ENCODE data around the gene XPO6.
"Not testable (repeated sequence)": the region's sequence is repeated elsewhere in the genome, so short reads cannot be mapped to it uniquely, and the experiment has no call there.

The XPO6 gene

DNA sequence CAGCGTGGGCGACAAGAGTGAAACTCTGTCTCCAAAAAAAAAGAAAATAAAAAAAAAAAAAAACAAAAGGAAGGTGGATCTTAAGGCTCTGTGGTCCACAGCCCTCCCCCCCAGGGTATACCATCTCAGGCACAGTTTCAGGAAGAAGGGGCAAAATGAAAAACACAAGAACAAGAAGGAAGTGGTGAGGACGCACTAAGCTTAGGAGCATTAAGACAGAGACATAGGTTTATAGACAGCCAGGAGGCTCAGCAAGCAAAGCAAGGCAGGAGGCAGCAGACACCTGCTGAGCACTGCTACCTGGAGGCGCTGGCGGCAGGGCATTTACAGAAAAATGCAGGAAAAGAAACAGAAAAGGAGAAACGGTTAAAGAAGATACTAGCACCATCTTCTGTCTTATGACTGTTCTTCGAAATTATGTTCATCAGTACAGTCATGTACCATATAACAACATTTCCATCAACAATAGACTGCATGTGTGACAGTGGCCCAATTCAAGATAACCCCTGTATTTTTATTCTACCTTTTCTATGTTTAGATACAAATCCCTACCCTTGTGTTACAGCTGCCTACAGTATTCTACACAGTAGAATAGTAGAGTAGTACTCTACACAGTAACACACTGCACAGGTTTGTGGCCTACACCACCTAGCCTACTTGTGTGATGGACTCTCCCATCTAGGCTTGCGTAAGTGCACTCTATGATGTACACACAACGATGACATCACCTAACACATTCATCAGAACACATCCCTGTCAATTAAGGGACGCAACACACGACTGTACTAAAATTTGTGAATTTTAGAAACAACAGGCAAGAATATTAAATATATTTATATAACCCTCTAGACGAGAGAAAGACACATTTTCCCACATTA lies 62.5 kb downstream of the XPO6 start:
- DNase-seq: no peak

DNA sequence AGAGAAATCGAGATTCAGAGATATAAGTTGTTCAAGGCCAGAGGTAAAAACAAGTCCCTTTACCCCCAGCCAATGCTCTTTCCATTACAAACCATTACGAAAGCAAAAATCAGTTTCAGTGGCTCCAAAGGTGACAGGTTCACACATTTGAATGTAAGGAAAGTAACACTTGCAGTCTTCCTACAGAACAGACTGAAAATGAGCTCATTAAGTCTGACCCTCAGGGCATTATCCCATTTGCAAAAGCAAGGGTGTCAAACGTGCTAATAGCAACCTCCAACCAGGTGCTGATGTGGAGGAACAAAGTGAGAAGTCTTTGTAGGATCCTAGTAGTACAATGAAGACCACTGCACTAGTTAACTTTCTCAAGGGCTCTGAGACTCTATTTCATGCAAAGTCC lies 65.2 kb downstream of the XPO6 start:
- DNase-seq: no peak

DNA sequence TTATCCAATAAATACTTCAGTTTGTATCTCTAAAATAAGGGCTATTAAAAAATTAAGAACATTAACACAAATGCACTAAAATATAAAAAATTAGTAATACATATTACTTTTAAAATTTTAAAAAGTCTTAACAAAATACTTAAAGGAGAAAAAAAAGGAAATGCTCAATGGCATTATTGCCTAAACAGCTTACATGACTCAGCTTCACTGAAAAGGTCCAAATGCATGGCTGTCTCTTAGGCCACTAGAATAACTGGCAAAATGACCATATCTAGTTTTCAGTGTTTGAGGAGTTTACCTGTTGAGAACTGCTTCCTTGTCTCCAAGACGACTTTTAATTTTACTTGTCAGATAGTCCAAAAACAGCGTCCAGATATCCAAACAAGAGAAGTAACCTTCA lies 66.0 kb downstream of the XPO6 start:
- no peak for DNase-seq

DNA sequence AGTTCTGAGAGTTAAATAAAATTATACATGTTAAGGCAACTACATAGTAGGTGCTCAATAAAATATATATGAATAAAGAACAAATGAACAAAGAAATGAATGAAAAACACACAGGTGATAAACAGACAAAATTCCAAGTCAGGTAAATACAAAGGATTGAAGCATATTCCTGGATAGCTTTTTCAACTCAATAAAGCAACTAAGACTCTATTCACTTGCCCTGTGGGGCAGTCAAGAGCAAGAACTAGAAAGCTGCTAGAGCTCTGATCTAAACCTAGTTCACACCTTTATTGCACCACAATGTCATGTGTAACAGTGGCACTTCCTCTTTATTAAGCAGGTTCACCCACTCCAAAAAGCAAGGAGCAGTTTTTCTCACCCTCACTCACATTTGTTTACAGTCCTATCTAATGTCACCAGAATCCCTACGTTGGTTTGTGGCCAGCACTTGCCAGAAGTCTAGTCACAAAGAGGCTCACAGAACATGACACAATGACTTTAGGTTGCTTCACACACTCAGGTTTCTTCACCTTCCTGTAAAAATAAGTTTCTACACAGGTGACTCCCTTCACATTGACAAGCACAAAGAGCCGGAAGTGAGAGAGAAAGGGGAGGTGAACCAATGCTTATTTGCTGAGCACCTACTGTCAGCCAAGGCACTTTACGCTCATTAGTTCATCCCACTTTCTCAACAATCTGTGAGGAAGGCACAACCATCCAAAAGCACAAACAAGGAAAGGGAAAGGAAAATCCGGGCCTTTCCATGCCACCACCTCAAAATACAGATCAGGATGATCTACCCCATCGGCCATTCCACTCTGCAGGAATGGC lies 70.8 kb downstream of the XPO6 start:
- peak; percentile 36 for DNase-seq

DNA sequence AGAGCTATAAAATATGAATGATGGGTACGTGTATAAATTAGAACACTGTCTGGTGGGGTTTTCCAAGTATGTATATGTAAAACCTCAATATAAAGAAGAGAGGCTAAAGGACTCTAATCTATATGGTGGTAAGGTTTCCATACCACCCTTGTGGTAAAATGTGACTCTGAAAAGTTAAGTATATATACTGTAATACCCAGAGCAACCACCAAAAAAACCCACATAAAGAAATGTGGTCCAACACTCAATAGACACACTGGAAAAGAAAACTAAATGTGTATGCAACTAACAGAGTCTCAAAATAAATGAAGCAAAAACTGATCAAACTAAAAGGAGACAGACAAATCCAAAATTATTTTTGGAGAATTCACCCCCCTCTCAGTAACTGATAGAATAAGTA lies 72.2 kb downstream of the XPO6 start:
- DNase-seq: no peak

DNA sequence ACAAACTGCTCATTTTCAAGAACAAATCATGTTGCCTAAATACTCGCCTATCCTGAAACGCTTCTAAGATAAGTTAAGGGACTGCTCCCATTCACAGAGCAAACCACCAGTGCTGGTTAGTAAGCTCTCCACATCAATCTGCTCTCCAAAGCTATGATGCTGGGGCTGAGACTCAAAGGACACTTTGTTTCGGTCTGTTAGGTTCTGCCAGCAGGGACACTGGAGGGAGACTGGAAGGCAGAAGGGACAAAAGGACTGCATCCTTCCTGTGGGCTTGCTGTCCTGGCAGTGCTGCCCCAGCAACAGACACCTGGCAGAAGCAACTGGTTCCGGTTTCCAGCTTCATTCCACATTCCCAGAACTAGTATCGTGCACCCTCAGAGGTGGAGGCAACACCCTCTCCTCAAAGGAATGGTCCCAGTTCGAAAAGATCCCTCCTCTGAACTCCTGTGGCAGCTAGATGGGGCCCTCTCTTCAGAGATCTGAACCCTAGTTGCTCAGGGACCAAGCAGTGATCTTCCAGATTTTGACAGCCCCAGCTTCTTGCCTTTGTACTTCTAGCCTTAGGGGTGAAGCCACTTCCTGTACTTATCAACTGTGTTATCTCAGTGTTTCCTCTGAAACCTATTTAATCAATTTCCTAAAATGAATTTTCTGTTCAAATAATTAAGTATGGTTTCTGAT lies 74.9 kb downstream of the XPO6 start:
- DNase-seq: no peak

DNA sequence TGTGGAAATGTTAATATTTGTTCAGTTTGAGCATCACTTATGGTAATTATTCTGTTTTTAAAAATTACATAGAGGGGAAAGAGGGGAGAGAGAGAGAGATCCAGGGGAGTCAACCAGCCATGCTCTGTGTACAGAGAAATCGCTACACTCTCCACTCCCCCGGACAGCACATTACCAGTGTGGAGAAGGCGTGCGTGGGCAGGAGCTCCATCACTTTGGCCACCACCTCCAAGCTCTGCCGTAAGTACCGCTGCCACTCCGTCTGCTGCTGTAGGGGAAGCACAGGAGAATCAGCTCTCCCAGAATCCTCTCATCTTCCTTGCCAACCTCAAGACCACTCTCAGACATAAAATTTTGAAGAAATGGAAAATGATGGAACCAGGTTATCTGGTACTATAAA lies 78.1 kb downstream of the XPO6 start:
- DNase-seq: no peak

DNA sequence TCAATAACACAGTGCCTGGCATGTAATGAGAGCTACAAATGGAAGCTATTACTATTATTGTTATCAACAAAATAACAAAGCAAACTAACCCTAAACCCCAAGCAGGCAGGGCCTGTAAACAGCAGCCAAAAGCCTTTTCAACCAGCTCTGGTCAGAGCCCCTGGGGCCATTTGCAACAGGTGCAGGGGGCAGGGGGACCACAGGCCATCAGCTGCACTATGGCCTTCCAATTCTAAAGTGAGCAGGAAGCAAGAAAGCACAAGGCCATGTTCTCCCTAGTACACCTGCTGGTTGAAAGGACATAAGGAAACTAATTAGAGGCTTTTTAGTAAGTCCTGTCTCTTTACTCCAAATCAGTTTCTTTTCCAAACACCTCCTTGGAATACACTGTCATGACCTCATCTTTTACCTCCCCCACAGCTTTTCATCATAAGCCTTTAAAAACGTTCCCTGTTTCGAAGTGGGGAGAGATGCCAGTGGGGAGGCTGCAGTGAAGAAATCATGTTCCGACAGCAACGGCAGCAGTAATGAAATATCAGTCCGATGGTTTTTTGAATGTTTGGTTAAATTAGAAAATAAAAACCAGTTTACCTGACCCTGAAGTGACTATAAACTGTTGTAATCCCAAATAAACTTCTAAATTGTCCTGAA lies 79.9 kb downstream of the XPO6 start:
- DNase-seq: no peak

DNA sequence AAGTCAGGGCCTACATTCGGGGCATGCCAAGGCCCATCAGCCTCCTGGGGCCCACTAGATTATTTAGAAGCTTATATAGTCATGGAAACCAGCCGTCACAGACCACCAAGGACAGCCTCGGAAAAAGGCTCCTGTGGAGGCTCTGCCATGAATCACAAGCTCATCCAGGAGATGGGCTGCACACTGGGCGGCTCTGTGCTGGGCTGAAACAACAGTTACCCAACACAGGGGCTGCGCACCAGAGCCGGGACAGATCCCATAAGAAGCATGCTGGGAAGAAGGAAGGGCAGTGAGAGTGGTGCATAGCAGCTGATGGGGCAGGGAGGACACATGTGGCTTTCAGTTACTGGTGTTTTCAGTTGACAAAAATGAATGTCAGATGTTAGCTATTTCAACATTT lies 80.6 kb downstream of the XPO6 start:
- no peak for DNase-seq

DNA sequence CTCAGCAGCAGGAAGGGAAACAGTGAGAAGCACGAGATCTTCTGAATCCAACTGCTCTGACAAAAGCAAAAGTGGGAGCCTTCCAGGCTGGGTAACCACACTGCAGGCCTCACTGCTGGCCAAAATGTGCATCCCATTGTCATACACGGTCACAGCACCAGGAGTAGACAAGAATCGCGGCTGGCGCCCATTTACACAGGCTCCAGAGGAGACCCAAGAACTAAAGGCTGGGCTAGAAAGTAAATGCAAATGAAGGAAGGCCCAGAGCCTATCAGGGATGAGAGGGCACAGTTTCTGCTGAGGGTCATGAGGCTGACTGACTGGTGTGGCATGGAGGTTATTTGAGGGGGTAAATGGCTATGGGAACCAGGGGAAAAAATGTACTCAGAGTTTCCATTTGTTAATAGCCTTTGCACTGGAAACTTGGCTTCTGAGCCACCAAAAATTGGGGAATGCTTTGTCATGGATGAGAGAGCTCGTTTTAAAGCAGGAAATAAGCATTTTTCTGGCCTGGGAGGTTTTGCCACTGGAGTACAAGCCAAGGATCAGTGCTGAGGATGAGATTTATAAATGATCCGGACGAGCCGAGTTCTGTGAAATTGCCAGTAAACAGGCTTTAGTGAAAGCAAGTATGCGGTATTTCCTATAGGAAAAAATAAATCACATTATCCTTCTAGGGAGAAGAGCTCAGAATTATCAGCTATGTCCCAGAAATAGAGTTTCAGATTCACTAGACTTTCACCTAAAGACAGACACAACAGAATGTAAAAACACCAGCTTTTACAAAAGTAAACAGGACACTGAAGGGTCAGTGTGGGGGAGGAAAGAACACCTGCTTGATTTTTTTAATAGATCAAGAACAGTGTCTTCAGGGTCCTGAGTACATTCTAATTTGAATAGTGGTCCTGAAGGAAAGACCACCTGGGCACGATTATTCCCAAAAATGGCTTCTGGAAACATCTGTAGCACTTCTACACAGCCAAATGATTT lies 81.4 kb downstream of the XPO6 start:
- DNase-seq: peak; percentile 76

DNA sequence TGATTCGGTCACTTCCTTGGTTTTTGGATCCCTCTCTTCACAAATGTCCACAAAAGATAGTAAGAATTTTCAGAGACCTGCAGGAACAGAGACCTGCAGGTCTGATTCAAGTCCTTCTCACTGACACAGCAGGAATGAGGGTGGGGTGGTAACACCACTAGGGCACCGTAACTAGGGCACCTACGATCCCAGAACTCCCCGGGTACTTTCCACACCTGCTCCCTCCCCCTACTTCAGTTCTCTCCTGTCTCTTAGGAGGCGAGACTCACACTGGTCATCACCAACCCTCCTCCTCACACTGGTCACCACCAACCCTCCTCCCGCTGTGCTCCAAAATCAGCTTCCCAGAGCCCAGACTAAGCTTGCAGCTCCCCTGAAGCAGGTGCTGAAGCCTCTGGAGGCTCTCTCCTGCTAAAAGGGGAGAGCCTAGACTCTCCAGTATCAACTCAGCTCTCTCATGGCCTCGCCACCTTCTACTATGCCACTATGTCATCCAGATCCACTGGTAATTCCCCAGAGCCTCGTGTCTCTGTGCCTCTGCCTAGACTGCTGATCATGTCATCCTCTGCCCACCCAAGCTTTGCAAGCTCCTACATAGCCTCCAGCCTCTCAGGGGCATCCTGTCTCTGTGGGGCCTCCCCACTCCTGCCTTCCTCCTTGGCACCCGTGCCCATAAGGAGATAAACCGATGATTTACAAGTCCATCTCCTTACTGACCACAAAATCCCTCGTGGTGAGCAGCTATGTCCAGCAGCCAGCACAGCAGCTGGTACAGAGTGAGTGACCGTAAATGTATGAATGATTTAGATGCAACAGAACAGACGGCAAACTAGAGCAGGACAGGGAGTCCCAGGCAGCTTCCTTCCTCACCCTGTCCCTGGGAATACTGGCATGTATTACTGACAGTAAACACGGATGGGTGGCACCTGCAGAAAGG lies 84.8 kb downstream of the XPO6 start:
- DNase-seq: no peak

DNA sequence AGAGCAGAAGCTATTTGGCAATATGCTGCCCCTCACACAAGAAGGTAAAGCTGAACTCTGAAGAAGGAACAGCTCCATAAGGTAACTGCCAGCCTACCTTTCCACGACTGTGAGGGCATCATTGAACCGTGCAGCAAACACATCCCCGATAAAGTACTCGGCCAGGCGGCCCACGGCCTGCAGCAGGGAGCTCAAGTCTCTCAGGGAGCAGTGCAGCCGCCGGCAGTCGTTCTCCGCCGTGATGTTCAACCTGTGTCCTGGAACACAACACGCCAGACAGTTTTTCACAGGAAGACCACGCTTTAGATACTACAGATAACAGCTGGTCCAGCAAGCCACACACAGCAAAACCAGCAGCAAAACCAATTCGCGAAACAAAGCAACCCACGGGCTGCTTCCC lies 86.2 kb downstream of the XPO6 start:
- no peak for DNase-seq

DNA sequence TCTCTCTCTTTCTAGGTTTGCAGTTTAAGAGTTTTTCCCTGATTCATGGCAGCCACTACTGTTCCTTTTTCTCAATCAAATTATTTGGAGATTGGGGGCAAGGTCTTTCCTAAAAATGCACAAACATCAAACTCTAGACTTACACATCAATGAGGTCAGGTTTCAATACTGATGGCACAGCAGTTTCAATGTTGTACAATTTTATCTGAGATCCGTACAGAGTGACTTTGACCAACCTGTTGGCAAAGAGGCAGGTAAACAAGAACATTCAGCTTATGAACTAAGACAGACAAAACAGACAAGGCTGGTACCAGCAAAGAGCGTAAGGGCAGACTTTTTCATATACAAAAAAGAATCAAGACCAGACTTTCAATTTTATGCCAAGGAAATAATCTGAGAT lies 90.2 kb downstream of the XPO6 start:
- DNase-seq: no peak

DNA sequence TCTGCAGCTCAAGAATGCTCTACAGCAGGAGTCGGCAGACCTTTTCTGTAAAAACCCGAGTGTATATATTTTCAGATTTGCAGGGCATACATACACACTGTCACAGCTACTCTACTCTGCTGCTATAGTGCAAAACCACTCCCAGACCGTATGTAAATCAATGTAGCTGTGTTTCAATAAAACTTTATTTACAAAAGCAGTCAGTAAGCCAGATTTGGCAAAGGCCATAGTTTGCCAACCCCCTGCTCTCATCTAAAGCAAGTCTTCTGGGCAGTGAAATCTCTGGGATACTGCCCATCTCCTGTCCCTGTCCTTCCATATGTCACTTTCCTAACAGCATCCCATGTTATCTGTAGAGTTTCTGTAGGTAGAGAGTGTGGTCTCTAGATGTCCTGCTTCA lies 91.0 kb downstream of the XPO6 start:
- DNase-seq: no peak

DNA sequence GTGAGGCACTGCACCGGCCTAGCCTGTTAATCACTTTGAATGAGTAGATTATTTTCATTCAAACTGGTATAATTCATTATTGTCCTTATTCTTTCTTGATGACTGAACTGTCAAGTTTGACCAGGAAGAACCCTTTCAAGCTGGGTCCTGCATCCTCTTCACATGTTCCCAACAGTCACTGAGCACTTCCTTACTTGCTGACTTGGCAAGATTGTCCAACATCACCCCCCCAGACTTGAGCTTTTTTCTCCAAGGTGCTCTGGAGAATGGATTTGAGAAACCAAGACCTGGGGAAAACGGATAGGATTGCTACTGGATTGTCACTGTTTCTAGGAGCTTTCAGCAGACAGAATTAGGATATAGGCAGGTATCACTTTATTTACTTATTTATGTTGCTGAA lies 93.1 kb downstream of the XPO6 start:
- DNase-seq: no peak

DNA sequence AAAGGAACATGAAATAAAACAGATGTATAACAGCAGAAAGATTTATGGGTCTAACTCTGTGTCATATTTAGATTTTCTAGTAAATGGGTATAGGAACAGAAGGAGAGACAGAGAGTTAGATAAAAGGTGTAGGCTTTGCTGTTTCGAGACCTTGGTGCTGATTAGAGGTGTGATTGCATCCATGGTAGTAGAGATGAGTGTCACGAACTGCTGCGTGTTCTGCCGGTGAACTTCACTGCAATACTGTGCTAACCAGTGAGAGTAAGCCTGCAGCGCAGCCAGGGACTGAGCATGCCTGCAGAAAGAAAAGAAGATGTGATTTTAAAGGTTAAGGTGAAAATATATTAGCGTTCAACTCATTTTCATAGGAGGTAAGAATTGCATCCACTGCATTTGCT lies 94.6 kb downstream of the XPO6 start:
- no peak for DNase-seq

DNA sequence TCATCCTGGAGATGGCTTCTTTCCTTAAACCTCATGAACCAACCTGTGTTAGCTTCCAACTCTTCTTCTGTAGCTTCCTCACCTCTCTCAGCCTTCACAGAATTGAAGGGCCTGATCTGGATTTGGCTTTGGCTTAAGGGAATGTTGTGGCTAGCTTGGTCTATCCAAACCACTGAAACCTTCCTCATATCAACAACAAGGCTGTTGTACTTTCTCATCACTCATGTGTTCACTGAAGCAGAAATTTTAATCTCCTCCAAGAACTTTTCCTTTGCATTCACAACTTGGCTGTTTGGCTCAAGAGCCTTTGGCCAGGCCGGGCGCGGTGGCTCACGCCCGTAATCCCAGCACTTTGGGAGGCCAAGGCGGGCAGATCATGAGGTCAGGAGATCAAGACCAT lies 95.9 kb downstream of the XPO6 start:
- DNase-seq: not testable (repeated sequence)

DNA sequence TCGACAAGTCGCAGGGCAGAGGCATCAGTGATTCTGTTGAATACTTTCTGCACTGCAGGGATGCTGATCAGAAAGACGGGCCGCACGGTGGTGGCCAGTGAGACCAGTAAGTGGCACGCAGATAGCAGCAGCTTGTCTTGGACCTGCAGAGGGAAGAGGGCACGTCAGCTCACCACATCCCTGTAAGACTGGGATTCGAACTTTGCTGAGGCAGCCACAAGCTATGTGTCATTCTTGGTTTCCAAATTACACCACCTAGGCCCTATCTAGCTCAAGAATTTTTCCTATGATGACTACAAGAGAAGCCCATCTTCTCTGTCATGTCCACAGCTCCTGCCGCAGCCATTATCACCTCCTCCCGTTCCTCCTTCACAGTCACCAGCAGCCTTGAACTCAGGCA lies 98.9 kb downstream of the XPO6 start:
- no peak for DNase-seq

DNA sequence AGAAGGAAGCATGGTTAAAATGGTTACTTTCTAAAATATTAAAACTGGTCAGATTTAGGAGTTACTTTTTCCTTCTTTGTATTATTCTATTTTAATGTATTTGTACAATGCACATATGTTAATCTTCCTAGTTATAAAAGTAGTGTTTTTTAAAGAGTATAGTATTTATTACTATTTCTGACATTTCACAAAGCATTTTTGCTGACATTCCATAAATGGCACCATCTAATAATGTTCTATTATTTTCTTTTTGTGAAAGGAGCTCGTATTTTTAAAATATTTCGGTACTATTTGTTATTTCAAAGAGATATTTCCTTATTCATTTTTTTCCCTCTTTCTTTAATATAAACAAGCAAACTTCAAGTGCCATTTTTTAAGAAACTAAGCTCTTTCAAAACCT lies 100.8 kb downstream of the XPO6 start:
- DNase-seq: no peak

DNA sequence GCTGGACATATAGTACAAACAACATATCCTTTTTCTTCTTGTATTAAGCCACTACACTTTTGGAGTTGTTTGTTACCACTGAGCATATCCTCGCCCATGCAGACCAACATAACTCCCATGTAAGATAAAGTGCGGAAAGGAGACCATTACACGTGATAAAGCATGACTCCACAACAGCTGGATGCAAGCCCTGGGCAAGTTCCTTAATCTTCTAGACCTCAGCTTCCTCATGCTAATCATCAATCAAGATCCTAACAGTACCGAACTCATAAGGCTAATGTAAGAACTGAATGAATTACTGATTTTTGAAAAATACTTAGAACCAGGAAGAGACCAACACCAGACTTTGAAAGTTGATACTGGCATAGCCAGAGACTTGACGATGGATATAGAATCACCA lies 101.3 kb downstream of the XPO6 start:
- DNase-seq: no peak

DNA sequence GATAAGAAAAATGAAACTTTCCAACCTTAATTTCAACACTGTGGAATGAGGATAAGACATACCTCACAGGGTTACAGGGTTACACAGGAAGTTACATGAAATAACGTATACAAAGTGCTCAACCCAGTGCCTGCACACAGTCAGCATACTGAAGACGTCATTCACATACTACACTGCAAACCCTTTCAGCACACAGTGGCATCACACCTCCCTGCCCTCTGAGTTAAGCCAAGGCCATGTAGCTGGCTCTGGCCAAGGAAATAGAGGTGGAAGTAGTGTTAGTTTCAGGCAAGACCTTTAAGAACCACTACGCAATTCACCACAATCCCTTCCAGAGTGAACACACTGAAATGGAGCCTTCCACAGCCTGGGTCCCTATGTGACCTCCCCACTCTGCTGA lies 101.7 kb downstream of the XPO6 start:
- DNase-seq: no peak
